CMK (cell line): ENCODE measurements around the gene CELF1.

Experiments used
- DNase-seq: peaks from one replicate; pipeline ENCODE4 v3.0.0-alpha.2; 2010; ENCODE audit warnings: low read depth

CELF1 gene

GRCh38 chr11:47480762-47481161, 72.2 kb downstream of the CELF1 start:
- DNase-seq: no peak

- DNase-seq: no peak
These were observed 74.1 kb downstream of the CELF1 start for GRCh38 chr11:47478651-47479329.

- no peak for DNase-seq
These were observed 75.2 kb downstream of the CELF1 start for GRCh38 chr11:47477753-47478152.

- DNase-seq: no peak
These were observed 75.6 kb downstream of the CELF1 start for GRCh38 chr11:47477323-47477722.

GRCh38 chr11:47470671-47471070, 82.3 kb downstream of the CELF1 start:
- DNase-seq: no peak

GRCh38 chr11:47469361-47470179, 83.4 kb downstream of the CELF1 start:
- no peak for DNase-seq

GRCh38 chr11:47468598-47469214, 84.2 kb downstream of the CELF1 start:
- DNase-seq: no peak

GRCh38 chr11:47467357-47467756, 85.6 kb downstream of the CELF1 start:
- no peak for DNase-seq

GRCh38 chr11:47466701-47467250, 86.2 kb downstream of the CELF1 start:
- DNase-seq: no peak

GRCh38 chr11:47466201-47466600, 86.7 kb downstream of the CELF1 start:
- no peak for DNase-seq

GRCh38 chr11:47464483-47464882, 88.4 kb downstream of the CELF1 start:
- DNase-seq: no peak

- no peak for DNase-seq
These were observed 91.1 kb downstream of the CELF1 start for GRCh38 chr11:47461876-47462275.

GRCh38 chr11:47460571-47461235, 92.2 kb downstream of the CELF1 start:
- no peak for DNase-seq

- DNase-seq: peak; percentile 35
These were observed 98.7 kb downstream of the CELF1 start for GRCh38 chr11:47454258-47454671.

GRCh38 chr11:47453365-47453764, 99.6 kb downstream of the CELF1 start:
- DNase-seq: no peak

GRCh38 chr11:47451990-47452389, 100.9 kb downstream of the CELF1 start:
- no peak for DNase-seq

- no peak for DNase-seq
These were observed 101.5 kb downstream of the CELF1 start for GRCh38 chr11:47451436-47451835.

GRCh38 chr11:47449541-47449940, 103.4 kb downstream of the CELF1 start:
- DNase-seq: no peak

- no peak for DNase-seq
These were observed 104.1 kb downstream of the CELF1 start, which contains the start of gene RAPSN for GRCh38 chr11:47448566-47449427. Gene RAPSN (minus strand): TSS chr11:47449136. CDS start chr11:47448964, 172 bp downstream.

GRCh38 chr11:47447906-47448305, 105.0 kb downstream of the CELF1 start:
- DNase-seq: no peak

- no peak for DNase-seq
These were observed 106.1 kb downstream of the CELF1 start for GRCh38 chr11:47446833-47447232.
